Dendritic cell treated with granulocyte-macrophage colony-stimulating factor and Interleukin-4, amounts not matched to agents 40 ng/mL and 50 ng/mL, for 4 days (primary cell): ENCODE data around the gene SERINC1.
"Not testable (repeated sequence)": the region's sequence is repeated elsewhere in the genome, so short reads cannot be mapped to it uniquely, and the experiment has no call there.

Source experiments
- H3K27ac Mint-ChIP-seq: one replicate; pipeline ENCODE4 v1.8.0; 2022; ENCODE audit warnings: mild to moderate bottlenecking, mixed read lengths
- H3K27me3 Mint-ChIP-seq: one replicate; pipeline ENCODE4 v1.8.0; 2022; ENCODE audit warnings: mild to moderate bottlenecking, mixed read lengths
- H3K36me3 Mint-ChIP-seq: one replicate; pipeline ENCODE4 v1.8.0; 2022; ENCODE audit warnings: low read depth, mixed read lengths
- H3K4me1 Mint-ChIP-seq: one replicate; pipeline ENCODE4 v1.8.0; 2022; ENCODE audit warnings: low read depth, mixed read lengths
- H3K4me3 Mint-ChIP-seq: one replicate; pipeline ENCODE4 v1.8.0; 2022; ENCODE audit warnings: mild to moderate bottlenecking, moderate library complexity, mixed read lengths
- H3K9me3 Mint-ChIP-seq: one replicate; pipeline ENCODE4 v1.8.0; 2022; ENCODE audit warnings: mixed read lengths
- intact Hi-C: fragments of 100-400 bp; cut with micrococcal nuclease; formaldehyde crosslinking; loops from one replicate; pipeline ENCODE4 v1.15.0; 2022

Gene SERINC1

DNA sequence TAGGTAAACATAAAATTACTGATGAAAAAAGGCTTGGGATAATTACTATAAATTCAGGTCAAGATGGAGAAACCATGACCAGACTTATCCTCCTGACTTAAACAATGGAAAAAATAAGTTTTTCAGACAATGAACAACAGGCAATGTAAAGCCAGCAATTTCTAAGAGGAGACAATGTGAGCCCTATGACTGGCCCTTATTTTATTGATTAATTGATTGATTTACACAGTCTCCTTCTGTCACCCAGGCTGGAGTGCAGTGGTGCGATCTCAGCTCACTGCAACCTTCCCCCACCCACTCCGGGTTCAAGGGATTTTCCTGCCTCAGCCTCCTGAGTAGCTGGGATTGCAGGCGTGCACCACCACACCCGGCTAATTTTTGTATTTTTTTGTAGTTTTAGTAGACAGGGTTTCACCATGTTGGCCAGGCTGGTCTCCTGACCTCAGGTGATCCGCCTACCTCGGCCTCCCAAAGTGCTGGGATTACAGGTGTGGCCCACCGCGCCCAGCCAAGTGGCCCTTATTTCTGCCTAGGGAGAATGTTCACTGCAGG, 11.7 kb downstream of the SERINC1 start:
- not testable (repeated sequence) for H3K27me3 Mint-ChIP-seq, H3K4me3 Mint-ChIP-seq, H3K9me3 Mint-ChIP-seq, H3K27ac Mint-ChIP-seq
- peaks cover 45% of the 10 kb centered on the region for H3K4me1 Mint-ChIP-seq
- peaks cover 51% of the 10 kb centered on the region for H3K36me3 Mint-ChIP-seq
- intact Hi-C loops, result loop anchor here (5.0 kb wide), 1 partner anchor 33 kb away; no protein-coding TSS in a partner anchor

- H3K27ac Mint-ChIP-seq, result no peak overlapping the region
- no peaks in the 10 kb centered on the region for H3K27me3 Mint-ChIP-seq
- H3K36me3 Mint-ChIP-seq, result peaks cover 58% of the 10 kb centered on the region
- H3K9me3 Mint-ChIP-seq, result no peaks in the 10 kb centered on the region
- H3K4me1 Mint-ChIP-seq, result peaks cover 42% of the 10 kb centered on the region
- H3K4me3 Mint-ChIP-seq, result no peak overlapping the region
- intact Hi-C loops, result no loop called here
These were observed 12.4 kb downstream of the SERINC1 start for GRCh38 chr6:122459240-122459639.

DNA sequence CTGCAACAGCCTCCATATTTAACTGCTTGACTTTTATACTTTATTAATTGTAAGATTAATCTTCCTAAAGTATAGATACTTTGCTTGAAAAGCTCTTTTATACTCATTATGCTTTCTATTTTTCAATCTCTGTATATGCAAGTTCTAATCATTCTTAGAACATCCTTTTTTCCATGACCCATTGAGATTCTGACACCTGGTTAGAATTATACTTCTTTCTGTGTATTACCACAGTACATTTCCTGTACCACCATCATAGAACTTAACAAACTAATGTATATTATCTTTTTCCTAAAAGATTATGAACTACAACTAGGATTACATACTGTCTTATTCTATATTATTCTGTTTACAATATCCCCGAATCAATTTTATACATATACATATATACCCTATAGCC, 13.5 kb downstream of the SERINC1 start:
- Mint-ChIP-seq H3K4me1 (peaks cover 35% of the 10 kb centered on the region), H3K9me3 (no peaks in the 10 kb centered on the region), H3K27me3 (no peaks in the 10 kb centered on the region), H3K4me3 (no peak overlapping the region), H3K27ac (no peak overlapping the region), H3K36me3 (peaks cover 70% of the 10 kb centered on the region)
- intact Hi-C loops, result no loop called here

GRCh38 chr6:122455116-122455515, 16.5 kb downstream of the SERINC1 start:
- H3K9me3 Mint-ChIP-seq, H3K4me3 Mint-ChIP-seq, H3K27me3 Mint-ChIP-seq, H3K4me1 Mint-ChIP-seq, H3K27ac Mint-ChIP-seq, intact Hi-C loops: not testable (repeated sequence)
- peaks cover 80% of the 10 kb centered on the region for H3K36me3 Mint-ChIP-seq

DNA sequence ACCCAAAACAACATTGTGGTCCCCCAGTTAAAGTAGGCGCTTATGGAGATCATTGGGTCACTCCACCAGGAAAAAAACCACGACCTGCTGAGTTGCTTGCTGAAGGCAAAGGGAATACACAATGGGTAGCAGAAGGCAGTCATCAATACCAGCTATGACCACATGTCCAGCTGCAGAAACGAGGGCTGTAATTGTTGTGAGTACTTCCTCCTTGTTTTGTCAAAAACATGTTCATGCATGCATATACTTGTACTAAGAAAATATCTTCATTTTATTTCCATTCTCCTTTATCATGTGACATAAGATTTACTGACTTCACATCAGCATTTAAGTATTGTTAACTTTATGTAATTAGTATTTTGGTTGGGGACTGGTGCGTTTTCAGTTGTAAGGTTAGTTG, 16.9 kb downstream of the SERINC1 start:
- H3K27ac Mint-ChIP-seq, result no peak overlapping the region
- intact Hi-C loops, result no loop called here
- H3K27me3 Mint-ChIP-seq, result no peaks in the 10 kb centered on the region

DNA sequence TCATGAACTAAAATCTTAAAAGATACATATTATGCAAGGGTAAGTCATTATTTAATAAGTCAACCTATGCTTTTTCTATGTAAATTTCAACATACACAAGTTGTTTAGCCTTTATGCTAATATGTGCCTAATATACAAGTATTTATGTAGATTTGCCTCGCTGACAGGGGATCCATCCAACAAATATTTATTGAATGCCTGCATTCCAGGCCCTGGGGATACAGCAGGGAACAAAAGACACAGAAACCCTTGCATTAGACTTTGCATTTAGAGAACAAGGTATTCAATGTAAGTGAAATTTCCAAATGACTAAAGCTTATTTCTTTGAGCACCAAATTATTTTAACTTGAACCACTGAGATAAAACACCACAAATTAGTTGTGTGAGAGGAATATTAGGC, 19.1 kb downstream of the SERINC1 start:
- Mint-ChIP-seq H3K4me1 (peaks cover 6% of the 10 kb centered on the region), H3K9me3 (no peaks in the 10 kb centered on the region), H3K27me3 (no peaks in the 10 kb centered on the region), H3K4me3 (no peak overlapping the region), H3K27ac (no peak overlapping the region), H3K36me3 (peaks cover 86% of the 10 kb centered on the region)
- intact Hi-C loops, result no loop called here

More for the DNA sequence above, 16.9 kb downstream of the SERINC1 start:
- Mint-ChIP-seq H3K4me3 (no peak overlapping the region), H3K36me3 (peaks cover 84% of the 10 kb centered on the region), H3K9me3 (no peaks in the 10 kb centered on the region), H3K4me1 (peaks cover 6% of the 10 kb centered on the region)

DNA sequence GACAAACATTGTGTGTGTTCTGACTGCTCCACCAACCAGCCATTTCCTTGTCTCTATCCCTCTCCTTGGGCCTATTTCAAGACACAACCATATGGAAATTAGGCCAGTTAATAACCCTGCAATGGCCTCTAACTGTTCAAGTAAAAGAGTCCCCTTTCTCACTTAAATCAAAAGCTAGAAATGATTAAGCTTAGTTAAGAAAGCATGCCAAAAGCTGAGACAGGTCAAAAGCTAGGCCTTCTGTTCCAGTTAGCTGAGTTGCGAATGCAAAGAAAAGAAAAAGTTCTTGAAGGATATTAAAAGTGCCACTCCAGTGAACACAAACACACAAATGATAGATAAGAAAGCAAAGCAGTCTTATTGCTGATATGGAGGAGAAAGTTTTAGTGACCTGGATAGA, 22.5 kb downstream of the SERINC1 start:
- Mint-ChIP-seq H3K27me3 (no peaks in the 10 kb centered on the region), H3K27ac (no peak overlapping the region), H3K36me3 (peaks cover 83% of the 10 kb centered on the region), H3K9me3 (no peaks in the 10 kb centered on the region), H3K4me1 (no peaks in the 10 kb centered on the region), H3K4me3 (no peak overlapping the region)
- intact Hi-C loops, result no loop called here

GRCh38 chr6:122445274-122445673, 26.3 kb downstream of the SERINC1 start:
- Mint-ChIP-seq H3K27me3 (no peaks in the 10 kb centered on the region), H3K36me3 (peaks cover 76% of the 10 kb centered on the region), H3K4me1 (no peaks in the 10 kb centered on the region), H3K27ac (no peak overlapping the region), H3K4me3 (no peak overlapping the region), H3K9me3 (no peaks in the 10 kb centered on the region)
- intact Hi-C loops, result no loop called here

DNA sequence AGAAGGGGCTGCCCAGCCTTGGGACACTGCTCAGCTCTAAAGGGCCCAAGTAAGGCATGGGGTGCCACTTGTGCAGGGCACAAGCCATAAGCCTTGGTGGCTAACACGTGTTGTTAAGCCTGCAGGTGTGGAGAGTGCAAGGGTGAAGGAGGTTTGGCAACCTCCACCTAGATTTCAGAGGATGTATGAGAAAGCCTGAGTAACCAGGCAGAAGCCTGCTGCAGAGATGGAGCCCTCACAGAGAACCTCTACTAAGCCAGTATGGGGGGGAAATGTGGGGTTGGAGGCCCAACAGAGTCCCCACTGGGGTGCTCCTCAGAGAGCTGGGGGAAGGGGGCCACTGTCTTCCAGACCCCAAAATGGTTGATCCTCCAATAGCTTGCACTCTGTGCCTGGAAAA, 32.6 kb downstream of the SERINC1 start:
- Mint-ChIP-seq H3K4me1 (no peaks in the 10 kb centered on the region), H3K27me3 (no peaks in the 10 kb centered on the region), H3K27ac (no peak overlapping the region), H3K9me3 (peaks cover 21% of the 10 kb centered on the region), H3K36me3 (peaks cover 80% of the 10 kb centered on the region), H3K4me3 (no peak overlapping the region)
- intact Hi-C loops, result no loop called here

- peaks cover 65% of the 10 kb centered on the region for H3K36me3 Mint-ChIP-seq
- no peak overlapping the region for H3K27ac Mint-ChIP-seq
- no peaks in the 10 kb centered on the region for H3K9me3 Mint-ChIP-seq
- H3K4me3 Mint-ChIP-seq, result no peak overlapping the region
- no peaks in the 10 kb centered on the region for H3K27me3 Mint-ChIP-seq
- peaks cover 8% of the 10 kb centered on the region for H3K4me1 Mint-ChIP-seq
- intact Hi-C loops, result no loop called here
These were observed 38.8 kb downstream of the SERINC1 start for GRCh38 chr6:122432816-122433215.

GRCh38 chr6:122431780-122432179, 39.8 kb downstream of the SERINC1 start:
- Mint-ChIP-seq H3K36me3 (peaks cover 64% of the 10 kb centered on the region), H3K27me3 (no peaks in the 10 kb centered on the region), H3K9me3 (no peaks in the 10 kb centered on the region), H3K4me1 (peaks cover 12% of the 10 kb centered on the region), H3K4me3 (no peak overlapping the region), H3K27ac (no peak overlapping the region)
- intact Hi-C loops, result no loop called here

DNA sequence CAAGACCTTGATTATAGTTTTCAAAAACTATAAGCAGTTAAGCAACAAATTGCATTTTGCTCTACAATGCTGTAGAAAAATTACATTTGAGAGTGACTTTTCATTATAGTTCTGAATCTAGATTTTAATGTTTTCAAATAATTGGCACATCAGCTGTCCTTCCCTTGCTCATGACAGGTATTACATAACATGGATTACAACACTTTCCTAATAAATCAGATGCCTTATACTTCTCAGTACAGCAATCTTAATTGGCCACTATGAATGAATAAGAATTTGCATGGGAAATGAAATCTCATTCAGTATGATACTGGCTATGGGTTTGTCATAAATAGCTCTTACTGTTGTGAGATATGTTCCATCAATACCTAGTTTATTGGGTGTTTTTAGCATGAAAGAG, 42.3 kb downstream of the SERINC1 start:
- no peak overlapping the region for H3K4me3 Mint-ChIP-seq
- no peaks in the 10 kb centered on the region for H3K27me3 Mint-ChIP-seq
- peaks cover 14% of the 10 kb centered on the region for H3K4me1 Mint-ChIP-seq
- intact Hi-C loops, result loop anchor here (5.0 kb wide), 1 partner anchor 33 kb away; no protein-coding TSS in a partner anchor
- no peak overlapping the region for H3K27ac Mint-ChIP-seq
- no peaks in the 10 kb centered on the region for H3K9me3 Mint-ChIP-seq
- H3K36me3 Mint-ChIP-seq, result peaks cover 68% of the 10 kb centered on the region

GRCh38 chr6:122428781-122429180, 42.8 kb downstream of the SERINC1 start:
- H3K9me3 Mint-ChIP-seq, result no peaks in the 10 kb centered on the region
- H3K4me1 Mint-ChIP-seq, result peaks cover 14% of the 10 kb centered on the region
- H3K27me3 Mint-ChIP-seq, result no peaks in the 10 kb centered on the region
- H3K4me3 Mint-ChIP-seq, result no peak overlapping the region
- peaks cover 69% of the 10 kb centered on the region for H3K36me3 Mint-ChIP-seq
- no peak overlapping the region for H3K27ac Mint-ChIP-seq
- intact Hi-C loops, result loop anchor here (5.0 kb wide), 1 partner anchor 34 kb away; no protein-coding TSS in a partner anchor

DNA sequence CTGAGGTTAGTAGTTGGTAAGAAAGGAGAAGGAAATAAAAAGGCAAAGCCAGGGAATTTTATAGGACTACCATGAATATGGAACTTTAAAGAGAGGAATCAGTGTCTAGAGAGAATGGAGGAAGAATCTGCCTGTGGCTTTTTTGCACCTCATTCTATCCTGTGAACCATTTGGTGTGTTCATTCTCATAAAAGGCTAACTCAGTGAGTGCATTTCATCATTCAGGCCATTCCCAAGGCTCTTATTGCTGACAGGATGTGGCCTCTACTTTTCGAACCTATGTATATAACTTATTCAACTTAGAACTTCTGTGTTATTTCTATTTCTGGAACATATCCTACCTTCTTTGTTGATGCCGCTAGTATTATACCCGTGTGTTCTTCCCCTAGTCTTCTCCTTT, 45.0 kb downstream of the SERINC1 start:
- H3K9me3 Mint-ChIP-seq, result no peaks in the 10 kb centered on the region
- H3K27ac Mint-ChIP-seq, result no peak overlapping the region
- intact Hi-C loops, result loop anchor here (5.0 kb wide), 1 partner anchor 36 kb away; no protein-coding TSS in a partner anchor
- no peak overlapping the region for H3K4me3 Mint-ChIP-seq
- H3K36me3 Mint-ChIP-seq, result peaks cover 65% of the 10 kb centered on the region
- H3K4me1 Mint-ChIP-seq, result peaks cover 14% of the 10 kb centered on the region
- no peaks in the 10 kb centered on the region for H3K27me3 Mint-ChIP-seq

- Mint-ChIP-seq H3K9me3 (no peaks in the 10 kb centered on the region), H3K4me1 (peaks cover 6% of the 10 kb centered on the region), H3K27me3 (no peaks in the 10 kb centered on the region), H3K27ac (no peak overlapping the region), H3K36me3 (peaks cover 52% of the 10 kb centered on the region), H3K4me3 (no peak overlapping the region)
- intact Hi-C loops, result no loop called here
These were observed 47.9 kb downstream of the SERINC1 start for GRCh38 chr6:122423734-122424133.
